Mesenchymal stem cell (in vitro differentiated cells and primary cell): Measurements from ENCODE around the gene THBS3.
"Not testable (repeated sequence)": the region's sequence is repeated elsewhere in the genome, so short reads cannot be mapped to it uniquely, and the experiment has no call there.

ENCODE experiments used
- DNase-seq: peaks from one replicate; pipeline ENCODE4 v3.0.0-alpha.2; 2013
- H2AFZ ChIP-seq: one replicate; pipeline ENCODE4 v1.6.1; 2013; ENCODE audit warnings: low read depth, mild to moderate bottlenecking, control low read depth, inconsistent platforms, low read length, moderate library complexity
- H2AK5ac ChIP-seq: 2 replicates; pipeline ENCODE4 v1.6.1; 2013; ENCODE audit warnings: low read length, moderate library complexity, mild to moderate bottlenecking, inconsistent platforms; ENCODE audit not compliant: severe bottlenecking
- H2BK120ac ChIP-seq: one replicate; pipeline ENCODE4 v1.6.1; 2013; ENCODE audit warnings: low read depth, mild to moderate bottlenecking, inconsistent platforms, low read length, moderate library complexity
- H2BK12ac ChIP-seq, 2 experiments: one replicate each; pipeline ENCODE4 v1.6.1; 2013; ENCODE audit warnings: inconsistent platforms in 2 of 2, low read length in 2 of 2, mild to moderate bottlenecking in 2 of 2, moderate library complexity in 2 of 2, control low read depth in 1 of 2
- H2BK15ac ChIP-seq: one replicate; pipeline ENCODE4 v1.6.1; 2013; ENCODE audit warnings: mild to moderate bottlenecking, low read depth, inconsistent platforms; ENCODE audit not compliant: poor library complexity, severe bottlenecking
- H2BK5ac ChIP-seq: 2 replicates; pipeline ENCODE4 v1.6.1; 2013; ENCODE audit warnings: low read depth, mild to moderate bottlenecking, low read length, control low read depth, inconsistent platforms; ENCODE audit not compliant: poor library complexity, severe bottlenecking
- H3K14ac ChIP-seq, 2 experiments: one replicate each; pipeline ENCODE4 v1.6.1; 2013; ENCODE audit warnings: inconsistent platforms in 2 of 2, low read length in 2 of 2, control low read depth in 1 of 2, mild to moderate bottlenecking in 1 of 2, moderate library complexity in 1 of 2
- H3K18ac ChIP-seq, 2 experiments: one replicate each; pipeline ENCODE4 v1.6.1; 2013; ENCODE audit warnings: inconsistent platforms in 2 of 2, low read length in 2 of 2, control low read depth in 1 of 2, low read depth in 1 of 2, mild to moderate bottlenecking in 1 of 2
- H3K23ac ChIP-seq, 2 experiments: one replicate each; pipeline ENCODE4 v1.6.1; 2013; ENCODE audit warnings: inconsistent platforms in 2 of 2, low read length in 2 of 2, mild to moderate bottlenecking in 2 of 2, moderate library complexity in 2 of 2, control low read depth in 1 of 2
- H3K27ac ChIP-seq: 2 replicates; pipeline ENCODE4 v1.5.1; 2013; ENCODE audit warnings: mild to moderate bottlenecking, moderate library complexity, low read length, control low read depth, inconsistent platforms; ENCODE audit not compliant: poor library complexity, severe bottlenecking
- H3K27me3 ChIP-seq, 2 experiments: 2 replicates each; pipeline versions ENCODE4 v1.6.1 to v1.7.0; 2013; ENCODE audit warnings: low read length in 2 of 2, mild to moderate bottlenecking in 2 of 2, moderate library complexity in 2 of 2, control low read depth in 1 of 2, inconsistent platforms in 1 of 2; ENCODE audit not compliant: control insufficient read depth in 1 of 2, insufficient read depth in 1 of 2
- H3K36me3 ChIP-seq, 2 experiments: 2 replicates each; pipeline versions ENCODE4 v1.6.1 to v1.7.0; 2013; ENCODE audit warnings: low read length in 2 of 2, control low read depth in 1 of 2, inconsistent platforms in 1 of 2, low read depth in 1 of 2, mild to moderate bottlenecking in 1 of 2; ENCODE audit not compliant: insufficient read depth in 2 of 2, control insufficient read depth in 1 of 2
- H3K4ac ChIP-seq, 2 experiments: one replicate each; pipeline ENCODE4 v1.6.1; 2013; ENCODE audit warnings: inconsistent platforms in 2 of 2, low read length in 2 of 2, mild to moderate bottlenecking in 2 of 2, moderate library complexity in 2 of 2, control low read depth in 1 of 2, low read depth in 1 of 2
- H3K4me1 ChIP-seq: 2 replicates; pipeline ENCODE4 v1.6.1; 2013; ENCODE audit warnings: low read depth, low read length, control low read depth; ENCODE audit not compliant: control insufficient read depth, insufficient read depth
- H3K4me2 ChIP-seq: 2 replicates; pipeline ENCODE4 v1.6.1; 2013; ENCODE audit warnings: low read length, mild to moderate bottlenecking, inconsistent platforms; ENCODE audit not compliant: poor library complexity, severe bottlenecking
- H3K4me3 ChIP-seq, 2 experiments: 2 replicates each; pipeline versions ENCODE4 v1.5.1 to v1.7.0; 2013; ENCODE audit warnings: low read length in 2 of 2, mild to moderate bottlenecking in 2 of 2, control low read depth in 1 of 2, low read depth in 1 of 2; ENCODE audit not compliant: insufficient read depth in 1 of 2
- H3K79me1 ChIP-seq: replicated peaks from 2 replicates; pipeline ENCODE4 v1.6.1; 2013; ENCODE audit warnings: mild to moderate bottlenecking, control low read depth, low read length, inconsistent platforms; ENCODE audit not compliant: poor library complexity, severe bottlenecking
- H3K9ac ChIP-seq: 2 replicates; pipeline ENCODE4 v1.7.0; 2013; ENCODE audit warnings: mild to moderate bottlenecking, low read length, moderate library complexity
- H3K9me3 ChIP-seq: 2 replicates; pipeline ENCODE4 v1.7.0; 2013; ENCODE audit warnings: mild to moderate bottlenecking, low read length; ENCODE audit not compliant: control insufficient read depth
- H4K8ac ChIP-seq: one replicate; pipeline ENCODE4 v1.6.1; 2013; ENCODE audit warnings: inconsistent platforms, mild to moderate bottlenecking, low read length, moderate library complexity
- H4K91ac ChIP-seq: one replicate; pipeline ENCODE4 v1.6.1; 2013; ENCODE audit warnings: mild to moderate bottlenecking, low read length, inconsistent platforms
- WGBS: methylation state at CpG from one replicate; pipeline ENCODE4 v1.1.7; 2013; ENCODE audit warnings: mixed read lengths; 5-methylcytosine and 5-hydroxymethylcytosine counted together

THBS3 gene

DNA sequence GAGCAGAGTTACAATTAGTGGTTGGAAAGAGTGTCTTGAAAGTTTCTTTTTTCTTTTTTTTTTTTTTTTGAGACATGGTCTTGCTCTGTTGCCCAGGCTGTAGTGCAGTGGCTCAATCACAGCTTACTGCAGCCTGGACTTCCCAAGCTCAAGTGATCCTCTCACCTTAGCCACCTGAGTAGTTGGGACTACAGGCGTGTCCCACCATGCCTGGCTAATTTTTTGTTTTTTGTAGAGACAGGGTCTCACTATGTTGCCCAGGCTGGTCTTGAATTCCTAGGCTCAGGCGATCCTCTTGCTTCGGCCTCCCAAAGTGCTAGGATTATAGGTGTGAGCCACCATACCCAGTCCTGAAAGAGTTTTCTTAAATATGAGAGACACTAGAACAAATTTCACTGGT, 39.1 kb upstream of the THBS3 start:
- WGBS = 97% methylated on average over 3 of the region's 3 CpGs
- not testable (repeated sequence) for H3K27ac ChIP-seq, H3K23ac ChIP-seq, H3K18ac ChIP-seq, DNase-seq, H3K4me2 ChIP-seq, H2AK5ac ChIP-seq, H3K9ac ChIP-seq, H2BK12ac ChIP-seq, H3K4me3 ChIP-seq, H3K4ac ChIP-seq, H2BK120ac ChIP-seq, H3K27me3 ChIP-seq, H2AFZ ChIP-seq, H3K9me3 ChIP-seq, H2BK5ac ChIP-seq, H3K79me1 ChIP-seq, H4K8ac ChIP-seq, H4K91ac ChIP-seq, H3K14ac ChIP-seq, H2BK15ac ChIP-seq
- H3K4me1 ChIP-seq = peaks cover 13% of the 10 kb centered on the region
- peaks cover 41 to 43% of the 10 kb centered on the region in 2 experiments for H3K36me3 ChIP-seq

DNA sequence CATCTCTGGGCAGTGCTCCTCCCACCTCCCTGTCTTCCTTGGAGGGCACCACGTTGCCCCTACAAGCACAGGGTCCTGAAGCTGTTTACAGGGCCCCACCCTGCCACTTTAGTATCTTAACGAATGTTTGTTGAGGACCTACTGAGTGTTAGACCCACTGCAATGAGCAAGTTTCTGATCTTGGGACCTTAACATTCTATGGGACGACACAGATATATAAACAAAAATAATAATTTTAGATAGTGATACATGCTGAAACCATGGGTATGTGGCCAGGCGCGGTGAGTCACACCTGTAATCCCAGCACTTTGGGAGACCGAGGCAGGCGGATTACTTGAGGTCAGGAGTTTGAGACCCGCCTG, 37.4 kb upstream of the THBS3 start:
- peaks cover 9% of the 10 kb centered on the region for H3K4me1 ChIP-seq
- H2BK15ac ChIP-seq = no peak overlapping the region
- WGBS = 74% methylated on average over 5 of the region's 8 CpGs
- peak overlapping the region; percentile 50 to 79 for H3K4me3 ChIP-seq
- H3K23ac ChIP-seq = no peak overlapping the region
- peak overlapping the region; percentile 91 for H3K9ac ChIP-seq
- H2BK120ac ChIP-seq = no peak overlapping the region
- no peaks in the 10 kb centered on the region for H3K27me3 ChIP-seq
- peak overlapping the region; percentile 91 for H4K8ac ChIP-seq
- H2AK5ac ChIP-seq = no peak overlapping the region
- no peaks in the 10 kb centered on the region for H3K9me3 ChIP-seq
- no peak overlapping the region for H3K14ac ChIP-seq
- peaks cover 1% of the 10 kb centered on the region for H3K79me1 ChIP-seq
- peak overlapping the region; percentile 42 to 67 for H3K18ac ChIP-seq
- peak overlapping the region in 1 of 2 experiments; percentile 29 for H3K4ac ChIP-seq
- H4K91ac ChIP-seq = peak overlapping the region; percentile 75
- H2BK12ac ChIP-seq = no peak overlapping the region
- no peak for DNase-seq
- H3K36me3 ChIP-seq = peaks cover 29 to 35% of the 10 kb centered on the region in 2 experiments
- no peak overlapping the region for H2BK5ac ChIP-seq
- H3K4me2 ChIP-seq = peak overlapping the region; percentile 73
- H3K27ac ChIP-seq = peak overlapping the region; percentile 69
- H2AFZ ChIP-seq = peak overlapping the region; percentile 30

DNA sequence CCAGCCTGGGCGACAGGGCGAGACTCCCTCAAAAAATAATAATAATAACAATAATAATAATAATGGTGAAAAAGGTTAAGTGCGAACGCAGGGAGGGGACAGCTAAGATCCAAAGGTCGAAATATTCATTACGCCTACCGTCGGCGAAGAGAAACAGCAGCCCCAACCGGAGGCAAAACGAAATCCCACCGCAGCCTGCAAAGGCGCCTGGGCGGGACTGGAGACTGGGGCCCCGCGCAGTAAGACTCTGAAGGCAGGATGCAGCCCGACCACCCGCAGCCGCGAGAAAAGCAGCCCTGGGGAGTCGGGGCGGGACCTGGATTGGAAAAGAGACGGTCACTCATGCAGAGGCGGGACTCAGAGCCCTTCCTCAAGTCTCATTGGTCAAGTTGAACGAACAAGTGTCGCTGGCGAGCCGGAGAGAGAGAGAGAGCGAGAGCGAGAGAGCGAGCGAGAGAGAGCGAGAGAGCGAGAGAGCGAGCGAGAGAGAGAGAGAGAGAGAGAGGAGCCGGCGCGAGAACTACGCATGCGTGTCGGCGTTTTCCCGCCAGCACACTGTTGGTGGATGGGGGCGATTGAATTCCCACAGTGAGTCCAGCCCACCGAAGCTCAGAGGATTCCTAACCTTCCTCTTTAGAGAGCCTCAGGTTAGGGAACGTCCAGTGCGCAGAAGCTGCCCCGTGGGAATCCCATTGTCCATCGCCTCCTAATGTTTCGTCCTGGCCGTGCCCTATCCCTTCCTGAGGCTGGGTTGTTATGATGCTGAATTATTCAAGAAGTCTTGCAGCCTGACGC, 36.9 kb upstream of the THBS3 start:
- no peaks in the 10 kb centered on the region for H3K27me3 ChIP-seq
- peak overlapping the region; percentile 73 for H3K4me2 ChIP-seq
- peak overlapping the region; percentile 75 for H4K91ac ChIP-seq
- H4K8ac ChIP-seq = peak overlapping the region; percentile 91
- DNase-seq = peak; percentile 100
- H3K9ac ChIP-seq = peak overlapping the region; percentile 91
- H3K14ac ChIP-seq = no peak overlapping the region
- H3K79me1 ChIP-seq = peaks cover 1% of the 10 kb centered on the region
- peak overlapping the region; percentile 42 to 67 for H3K18ac ChIP-seq
- H3K4me3 ChIP-seq = peak overlapping the region; percentile 60 to 79
- H3K4ac ChIP-seq = peak overlapping the region in 1 of 2 experiments; percentile 29
- H3K9me3 ChIP-seq = no peaks in the 10 kb centered on the region
- peaks cover 29 to 35% of the 10 kb centered on the region in 2 experiments for H3K36me3 ChIP-seq
- peak overlapping the region; percentile 75 for H3K27ac ChIP-seq
- H3K23ac ChIP-seq = no peak overlapping the region
- H2AFZ ChIP-seq = peak overlapping the region; percentile 30
- no peak overlapping the region for H2BK120ac ChIP-seq
- H2AK5ac ChIP-seq = no peak overlapping the region
- H2BK15ac ChIP-seq = no peak overlapping the region
- peaks cover 11% of the 10 kb centered on the region for H3K4me1 ChIP-seq
- H2BK5ac ChIP-seq = no peak overlapping the region
- no peak overlapping the region for H2BK12ac ChIP-seq
- under 1% methylated on average over 36 of the region's 53 CpGs for WGBS

DNA sequence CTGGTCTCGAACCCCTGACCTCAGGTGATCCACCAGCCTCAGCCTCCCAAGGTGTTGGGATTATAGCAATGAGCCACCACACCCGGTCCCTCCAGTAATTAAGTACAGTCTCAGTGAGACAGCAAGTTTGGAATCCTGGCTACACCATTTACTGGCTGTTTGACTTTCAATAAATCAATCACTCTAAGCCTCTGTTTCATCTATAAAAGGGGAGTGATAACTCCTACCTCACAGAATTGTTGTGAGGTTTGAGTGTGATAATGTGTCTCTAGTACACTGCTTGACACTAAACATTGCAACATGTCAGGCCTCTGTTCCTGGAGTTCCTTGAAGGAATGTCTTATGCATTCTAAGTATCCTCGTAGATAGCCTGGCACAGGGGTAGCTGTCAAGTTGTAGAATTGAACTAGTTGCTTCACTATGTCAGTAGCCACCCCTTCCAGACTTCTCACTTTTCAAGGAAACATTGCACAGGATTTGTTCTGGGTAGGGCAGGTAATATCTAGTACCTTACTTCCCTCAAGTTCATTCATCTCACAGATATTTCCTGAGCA, 35.2 kb upstream of the THBS3 start:
- H3K9ac ChIP-seq = peak overlapping the region; percentile 91
- H3K4me1 ChIP-seq = peaks cover 11% of the 10 kb centered on the region
- H3K4me3 ChIP-seq = peak overlapping the region in 1 of 2 experiments; percentile 79
- H3K9me3 ChIP-seq = no peaks in the 10 kb centered on the region
- H2AFZ ChIP-seq = no peak overlapping the region
- 86% methylated on average over 3 of the region's 3 CpGs for WGBS
- no peak for DNase-seq
- H2BK5ac ChIP-seq = no peak overlapping the region
- H3K4ac ChIP-seq = no peak overlapping the region
- H4K8ac ChIP-seq = no peak overlapping the region
- H3K79me1 ChIP-seq = peaks cover 4% of the 10 kb centered on the region
- H2BK15ac ChIP-seq = no peak overlapping the region
- no peak overlapping the region for H3K14ac ChIP-seq
- H4K91ac ChIP-seq = no peak overlapping the region
- no peak overlapping the region for H3K27ac ChIP-seq
- H2AK5ac ChIP-seq = no peak overlapping the region
- no peak overlapping the region for H3K18ac ChIP-seq
- no peaks in the 10 kb centered on the region for H3K27me3 ChIP-seq
- H2BK120ac ChIP-seq = no peak overlapping the region
- no peak overlapping the region for H3K4me2 ChIP-seq
- peaks cover 27 to 31% of the 10 kb centered on the region in 2 experiments for H3K36me3 ChIP-seq
- H3K23ac ChIP-seq = no peak overlapping the region
- H2BK12ac ChIP-seq = no peak overlapping the region
